ENCODE data around the gene GAB2.
"Not testable (repeated sequence)": the region's sequence is repeated elsewhere in the genome, so short reads cannot be mapped to it uniquely, and the experiment has no call there.

The GAB2 gene

DNA sequence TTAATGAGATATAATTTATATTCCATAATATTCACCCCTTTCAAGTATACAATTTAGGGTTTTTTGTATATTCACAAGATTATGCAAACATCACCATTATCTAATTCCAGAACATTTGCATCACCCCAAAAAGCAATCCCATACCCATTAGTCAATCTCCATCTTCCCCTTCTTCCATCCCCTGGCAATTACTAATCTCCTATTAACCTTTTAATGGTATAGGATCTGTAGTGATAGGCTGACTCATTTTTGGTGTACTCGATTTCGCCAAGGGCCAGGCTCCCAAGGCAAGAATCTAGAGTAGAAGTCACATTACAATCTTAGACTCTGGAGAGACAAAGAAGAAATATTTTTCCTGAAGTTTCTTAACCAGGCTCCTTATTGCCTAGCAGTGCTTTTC, 113.4 kb downstream of the GAB2 start:
- DNase-seq = no peak
- in situ Hi-C loops (cut with HindIII; ENCODE audit: low pct_ligation_motif_present, low pct_unique_long_range_greater_than_20kb, low sequenced_read_pairs) = no loop called here

DNA sequence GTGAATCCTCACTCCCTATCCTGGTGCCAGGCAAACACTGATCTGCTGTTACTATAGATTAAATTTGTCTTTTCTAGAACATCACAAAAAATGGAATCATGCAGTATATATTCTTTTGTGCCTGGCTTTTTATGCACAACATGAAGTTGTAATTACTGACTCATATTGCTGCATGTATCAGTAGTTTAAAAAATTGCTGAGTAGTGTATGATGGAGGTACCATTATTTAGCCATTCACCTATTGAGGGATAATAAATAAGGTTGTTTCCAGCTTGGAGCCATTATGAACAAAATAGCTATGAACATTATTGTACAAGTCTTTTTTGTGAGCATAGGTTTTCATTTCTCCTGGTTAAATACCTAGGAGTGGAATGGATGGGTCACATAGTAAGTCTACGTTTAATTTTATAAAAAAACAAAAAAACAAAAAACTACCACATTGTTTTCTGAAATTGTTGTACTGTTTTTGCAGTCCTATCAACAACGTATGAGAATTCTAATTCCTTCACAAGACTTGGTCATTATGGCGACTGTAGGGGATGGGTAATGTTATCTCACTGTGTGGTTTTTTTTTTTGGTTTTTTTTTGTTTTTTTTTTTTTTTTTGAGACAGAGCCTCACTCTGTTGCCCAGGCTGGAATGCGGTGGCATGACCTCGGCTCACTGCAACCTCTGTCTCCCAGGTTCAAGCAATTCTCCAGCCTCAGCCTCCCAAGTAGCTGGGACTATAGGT, 117.3 kb downstream of the GAB2 start:
- in situ Hi-C loops (cut with HindIII; ENCODE audit: low pct_ligation_motif_present, low pct_unique_long_range_greater_than_20kb, low sequenced_read_pairs) = no loop called here
- DNase-seq = no peak

DNA sequence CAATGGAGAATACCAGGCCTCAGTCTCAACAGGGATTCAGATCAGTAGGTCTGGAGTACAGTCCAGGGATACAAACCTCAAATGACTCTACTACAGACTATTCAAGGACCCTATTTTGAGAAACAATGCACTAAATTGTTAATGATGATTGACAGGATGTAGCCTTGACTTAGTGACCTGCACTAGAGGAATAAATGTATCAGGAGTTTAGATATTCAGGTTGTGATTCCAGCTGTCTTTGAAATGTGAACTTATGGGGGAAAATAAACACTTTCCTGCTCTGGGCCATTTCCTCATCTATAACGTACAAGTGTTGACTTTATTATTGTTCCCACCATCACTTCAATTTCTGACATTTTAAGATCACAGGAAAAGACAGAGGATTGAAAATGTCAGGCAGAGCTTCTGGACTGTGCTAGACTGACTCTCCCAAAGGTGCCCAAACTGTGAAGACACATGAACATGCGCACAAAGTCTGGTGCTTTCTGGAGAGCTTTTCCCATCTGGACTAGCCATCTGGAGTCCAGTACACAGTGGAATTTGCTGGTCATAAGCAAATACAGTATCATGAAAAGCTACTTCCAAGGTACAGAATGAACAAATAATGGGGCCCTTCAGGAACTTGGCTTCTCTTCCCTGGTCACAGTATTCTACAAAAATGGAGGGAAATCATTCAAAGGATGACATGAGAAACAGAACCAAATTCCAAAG, 118.5 kb downstream of the GAB2 start:
- no peak for DNase-seq
- in situ Hi-C loops (cut with HindIII; ENCODE audit: low pct_ligation_motif_present, low pct_unique_long_range_greater_than_20kb, low sequenced_read_pairs) = no loop called here

GRCh38 chr11:78298291-78298771, 119.3 kb downstream of the GAB2 start:
- no peak for DNase-seq
- in situ Hi-C loops (cut with HindIII; ENCODE audit: low pct_ligation_motif_present, low pct_unique_long_range_greater_than_20kb, low sequenced_read_pairs) = no loop called here

- in situ Hi-C loops (cut with HindIII; ENCODE audit: low pct_ligation_motif_present, low pct_unique_long_range_greater_than_20kb, low sequenced_read_pairs) = no loop called here
- DNase-seq = no peak
These were observed 121.4 kb downstream of the GAB2 start for GRCh38 chr11:78295991-78296930.

DNA sequence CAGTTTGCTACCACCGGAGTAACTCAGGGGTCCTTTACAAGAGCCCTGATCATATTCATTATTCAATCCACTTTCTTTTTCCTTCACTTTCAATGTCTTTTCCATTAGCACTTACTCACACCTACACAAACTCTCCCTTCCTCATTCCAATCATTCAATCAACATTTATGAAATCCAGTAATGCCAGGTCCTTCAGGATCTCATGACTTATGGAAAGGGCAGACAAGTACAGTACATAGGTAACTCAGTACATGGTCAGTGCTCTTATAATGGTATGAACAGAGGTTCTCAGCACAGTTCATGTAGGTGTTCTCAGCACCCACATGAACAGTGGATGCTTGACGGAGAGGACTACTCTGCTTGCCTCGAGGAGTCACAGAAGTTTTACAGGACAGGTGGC, 122.3 kb downstream of the GAB2 start:
- in situ Hi-C loops (cut with HindIII; ENCODE audit: low pct_ligation_motif_present, low pct_unique_long_range_greater_than_20kb, low sequenced_read_pairs) = no loop called here
- DNase-seq = no peak

GRCh38 chr11:78294100-78294499, 123.5 kb downstream of the GAB2 start:
- DNase-seq; in situ Hi-C loops (cut with HindIII; ENCODE audit: low pct_ligation_motif_present, low pct_unique_long_range_greater_than_20kb, low sequenced_read_pairs): not testable (repeated sequence)

GRCh38 chr11:78293536-78293935, 124.1 kb downstream of the GAB2 start:
- DNase-seq = no peak
- in situ Hi-C loops (cut with HindIII; ENCODE audit: low pct_ligation_motif_present, low pct_unique_long_range_greater_than_20kb, low sequenced_read_pairs) = no loop called here

DNA sequence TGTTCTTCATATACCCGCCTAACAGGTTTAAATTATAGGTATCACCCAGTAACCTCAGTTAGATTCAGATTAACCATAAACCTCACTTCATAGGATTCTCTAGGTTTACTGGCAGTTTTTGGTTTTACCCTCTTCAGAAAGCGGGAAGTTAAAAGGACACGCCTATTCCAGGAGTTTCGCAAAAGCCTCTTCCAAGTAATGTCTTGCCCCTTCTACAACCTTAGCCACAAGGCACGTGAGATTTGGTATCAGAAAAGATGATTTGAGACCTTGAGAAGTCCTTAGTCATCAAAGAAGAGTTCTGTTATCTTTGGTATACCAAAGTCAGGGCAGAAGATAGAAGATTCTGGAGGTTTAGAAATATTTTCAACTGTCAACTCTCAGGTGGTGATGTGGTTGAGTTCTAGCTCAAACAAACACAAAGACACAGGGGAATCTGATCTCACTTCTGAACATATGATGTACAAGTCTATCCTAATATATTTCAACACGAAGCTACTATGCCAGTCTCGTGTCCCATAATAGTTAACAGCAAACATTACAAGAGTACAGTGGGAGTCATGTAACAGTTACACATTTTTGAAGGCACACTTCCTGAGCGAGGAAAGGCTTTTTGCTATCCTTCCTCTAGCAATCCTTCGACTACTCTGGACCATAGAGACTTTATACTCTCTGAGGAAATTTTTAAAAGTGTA, 125.4 kb downstream of the GAB2 start:
- in situ Hi-C loops (cut with HindIII; ENCODE audit: low pct_ligation_motif_present, low pct_unique_long_range_greater_than_20kb, low sequenced_read_pairs) = no loop called here
- no peak for DNase-seq

GRCh38 chr11:78291503-78292108, 126.0 kb downstream of the GAB2 start:
- in situ Hi-C loops (cut with HindIII; ENCODE audit: low pct_ligation_motif_present, low pct_unique_long_range_greater_than_20kb, low sequenced_read_pairs) = no loop called here
- no peak for DNase-seq

DNA sequence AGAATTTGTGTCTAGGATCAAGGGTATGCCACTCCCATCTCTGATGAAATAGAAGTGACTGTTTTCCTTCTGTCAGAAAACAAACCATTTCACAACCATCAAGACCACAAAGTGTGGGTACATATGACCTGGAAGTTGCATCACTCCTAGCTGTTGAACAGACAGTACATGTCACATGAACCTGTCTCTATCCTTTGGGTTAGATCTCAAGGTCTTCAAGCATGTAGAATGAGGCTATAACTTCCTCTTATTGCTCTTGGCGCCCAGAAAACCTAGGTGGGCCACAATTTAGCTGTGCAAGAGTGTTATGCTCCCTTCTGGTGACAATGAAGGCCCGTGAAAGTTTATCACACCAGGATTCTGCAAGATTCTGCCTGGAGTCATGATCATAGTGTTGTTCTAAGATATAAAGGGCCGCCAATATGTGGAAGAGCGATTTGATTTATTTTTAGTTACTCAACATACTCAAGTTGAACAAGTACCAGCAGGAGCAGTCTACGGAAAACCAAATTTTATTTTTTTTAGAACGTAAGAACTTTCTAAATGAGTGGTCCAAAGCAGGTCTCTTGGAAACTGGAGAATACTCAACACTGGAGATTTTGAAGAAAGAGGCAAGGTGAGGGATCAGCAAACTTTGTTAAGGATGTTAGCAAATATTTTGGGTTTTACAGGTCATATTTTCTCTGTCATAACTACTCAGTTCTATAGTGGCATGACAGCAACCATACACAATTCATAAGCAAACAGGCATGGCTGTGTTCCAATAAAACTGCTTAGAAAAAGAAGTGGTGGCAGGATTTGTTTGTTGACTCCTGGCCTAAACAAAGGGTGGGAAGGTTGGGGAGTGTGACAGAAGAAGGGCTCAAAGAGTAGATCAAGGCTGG, 127.1 kb downstream of the GAB2 start:
- in situ Hi-C loops (cut with HindIII; ENCODE audit: low pct_ligation_motif_present, low pct_unique_long_range_greater_than_20kb, low sequenced_read_pairs) = no loop called here

DNA sequence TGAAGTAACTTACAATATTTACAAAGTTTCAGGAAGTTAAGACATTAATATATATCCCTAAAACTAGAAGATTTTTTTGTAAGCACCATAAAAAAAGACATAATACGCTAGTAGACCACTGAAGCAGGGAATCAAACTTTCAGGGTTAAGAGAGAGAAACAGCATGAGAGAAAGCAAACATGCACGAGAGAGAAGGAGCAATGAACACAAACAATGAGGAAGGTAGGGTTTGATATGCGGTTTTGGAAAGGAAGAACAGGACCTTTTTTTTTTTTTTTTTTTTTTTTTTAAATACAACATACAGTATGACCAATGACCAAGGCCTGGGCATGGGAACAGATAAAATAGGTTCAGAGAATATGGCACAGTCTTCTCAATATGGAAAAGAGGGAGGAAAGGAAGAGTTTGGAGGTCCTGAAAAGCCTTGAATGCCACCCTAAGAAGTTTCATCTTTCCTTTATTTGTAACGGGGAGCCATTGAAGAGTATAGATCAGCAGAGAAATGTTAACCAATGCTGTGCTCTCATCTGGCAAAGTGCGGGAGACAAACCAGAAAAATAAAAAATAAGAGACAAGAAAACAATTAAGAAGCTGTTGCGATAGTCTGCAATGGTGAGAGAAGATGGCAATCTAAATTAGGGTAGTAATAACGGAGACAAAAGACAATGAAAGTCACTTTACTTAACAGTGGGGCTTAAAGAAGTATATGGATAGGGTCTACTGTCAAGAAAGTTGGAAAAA, 127.9 kb downstream of the GAB2 start:
- DNase-seq = no peak
- in situ Hi-C loops (cut with HindIII; ENCODE audit: low pct_ligation_motif_present, low pct_unique_long_range_greater_than_20kb, low sequenced_read_pairs) = no loop called here

More for the DNA sequence above, 127.1 kb downstream of the GAB2 start:
- no peak for DNase-seq

DNA sequence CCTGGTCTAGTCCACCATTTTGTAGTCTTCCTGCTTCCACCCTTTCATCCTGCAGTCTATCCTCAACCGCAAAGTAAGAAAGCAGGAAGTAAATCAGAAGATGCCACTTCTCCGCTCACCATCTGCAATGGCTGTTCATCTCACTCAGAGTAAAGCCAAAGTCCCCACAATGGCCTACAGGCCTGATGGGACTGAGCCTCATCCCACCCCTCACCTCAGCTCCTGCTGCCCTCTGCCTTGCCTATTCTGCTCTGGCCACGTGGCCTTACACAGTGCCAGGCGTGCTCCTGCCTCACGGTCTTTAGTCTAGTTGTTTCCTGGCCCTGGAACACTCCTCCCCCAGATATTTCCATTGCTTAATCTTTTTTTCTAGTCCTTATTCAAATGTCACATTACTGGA, 133.4 kb downstream of the GAB2 start:
- no peak for DNase-seq
- in situ Hi-C loops (cut with HindIII; ENCODE audit: low pct_ligation_motif_present, low pct_unique_long_range_greater_than_20kb, low sequenced_read_pairs) = no loop called here

- in situ Hi-C loops (cut with HindIII; ENCODE audit: low pct_ligation_motif_present, low pct_unique_long_range_greater_than_20kb, low sequenced_read_pairs) = no loop called here
- DNase-seq = no peak
These were observed 134.8 kb downstream of the GAB2 start for GRCh38 chr11:78282821-78283220.

DNA sequence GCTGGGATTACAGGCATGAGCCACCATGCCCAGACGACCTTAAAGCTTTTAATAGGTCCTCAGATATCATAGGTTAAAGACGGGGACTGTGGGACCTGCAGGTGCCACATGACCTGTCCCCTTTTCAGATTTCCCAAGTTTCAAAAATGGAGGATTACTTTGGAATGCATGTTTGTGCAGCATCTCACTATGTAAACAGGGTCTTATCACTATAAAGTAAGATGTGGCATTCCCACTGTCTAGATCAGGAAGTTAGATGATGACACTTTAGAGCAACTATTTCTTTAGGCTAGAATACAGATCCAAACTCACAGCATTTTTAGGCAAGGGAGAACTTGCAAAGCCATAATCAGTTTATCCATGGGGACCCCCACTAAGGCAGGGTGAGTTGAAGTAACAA, 136.1 kb downstream of the GAB2 start:
- in situ Hi-C loops (cut with HindIII; ENCODE audit: low pct_ligation_motif_present, low pct_unique_long_range_greater_than_20kb, low sequenced_read_pairs) = no loop called here
- no peak for DNase-seq

DNA sequence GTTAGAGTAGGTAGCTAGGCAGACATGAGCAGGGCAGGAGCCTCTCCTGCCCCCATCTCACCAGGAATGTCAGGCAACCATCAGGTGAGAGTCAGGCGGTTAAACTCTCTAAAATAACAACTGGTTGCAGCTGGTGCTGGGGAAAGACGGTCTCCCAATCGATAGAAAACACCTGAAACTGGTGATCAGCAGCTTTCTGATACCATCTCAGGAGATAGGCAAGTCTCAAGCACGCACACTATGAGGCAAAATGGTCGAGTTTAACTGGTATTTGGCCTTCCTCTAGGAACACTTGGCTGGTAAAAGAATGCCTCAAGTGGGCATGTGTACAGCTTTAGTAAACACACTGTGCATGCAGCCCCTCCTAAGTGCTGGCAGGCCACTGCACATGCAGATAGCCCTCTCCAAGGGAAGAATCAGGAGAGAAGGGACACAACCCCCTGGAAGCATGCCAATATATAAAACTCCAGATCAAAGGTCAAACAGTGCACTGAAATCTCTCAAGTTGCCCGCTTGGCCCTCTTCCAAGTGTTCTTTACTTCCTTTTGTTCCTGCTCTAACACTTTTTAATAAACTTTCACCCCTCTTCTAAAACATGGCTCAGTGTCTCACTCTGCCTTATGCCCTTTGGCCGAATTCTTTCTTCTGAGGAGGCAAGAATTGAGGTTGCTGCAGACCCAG, 140.2 kb downstream of the GAB2 start:
- DNase-seq = no peak
- in situ Hi-C loops (cut with HindIII; ENCODE audit: low pct_ligation_motif_present, low pct_unique_long_range_greater_than_20kb, low sequenced_read_pairs) = no loop called here
